NT2/D1 (cell line): ENCODE data around the gene KCNA1.

Source experiments
- SUZ12 ChIP-seq: IDR thresholded peaks from 2 replicates; pipeline ENCODE4 v1.6.1; 2011; ENCODE audit not compliant: insufficient read length, insufficient read depth; ENCODE audit errors: extremely low read depth
- YY1 ChIP-seq: IDR thresholded peaks from 2 replicates; pipeline ENCODE4 v1.6.1; 2011; ENCODE audit not compliant: insufficient read length, insufficient read depth
- ZNF274 ChIP-seq: IDR thresholded peaks from 2 replicates; pipeline ENCODE4 v1.6.1; 2011; ENCODE audit warnings: mild to moderate bottlenecking, low read depth, low read length

DNA sequence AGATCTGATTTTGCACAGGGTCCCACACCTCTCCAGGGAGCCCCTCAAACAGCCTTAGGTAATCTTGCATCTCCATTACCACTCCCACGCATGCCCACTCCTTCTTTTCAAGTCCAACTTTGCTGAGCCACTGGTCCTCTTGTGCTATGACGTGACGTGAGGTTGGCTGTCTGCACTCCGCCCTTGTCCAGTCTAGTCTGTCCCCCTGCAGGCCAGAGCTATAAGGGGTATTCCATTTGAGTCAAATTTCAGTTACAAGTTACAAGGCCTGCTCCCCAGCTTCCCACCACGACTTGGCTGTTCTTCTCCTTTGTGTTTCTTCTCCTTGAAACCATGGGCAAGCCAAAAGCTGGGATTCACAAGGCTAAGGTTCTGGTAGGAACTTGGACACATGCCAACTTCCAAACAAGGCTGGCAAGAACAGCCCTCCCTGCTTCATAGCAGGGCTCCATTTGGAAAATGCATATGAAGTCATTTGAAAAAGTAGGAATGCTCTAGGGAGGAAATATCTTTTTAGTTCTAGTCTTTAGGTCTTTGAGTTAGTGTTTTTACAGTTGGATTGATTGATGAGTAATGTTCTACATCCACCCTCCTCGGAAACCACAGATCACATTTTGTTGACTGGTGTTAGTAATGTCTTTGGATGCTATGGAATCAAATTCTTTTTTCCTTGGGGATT, 49.1 kb downstream of the KCNA1 start:
- TF ChIP-seq YY1 (no peak), SUZ12 (no peak), ZNF274 (no peak)
